IPS-NIHi7 (cell line): ENCODE data around the gene B9D1.

Source experiments
- DNase-seq: peaks from one replicate; pipeline ENCODE4 v3.0.0; 2012; ENCODE audit warnings: mixed read lengths; ENCODE audit errors: extremely low spot score

The B9D1 gene

DNA sequence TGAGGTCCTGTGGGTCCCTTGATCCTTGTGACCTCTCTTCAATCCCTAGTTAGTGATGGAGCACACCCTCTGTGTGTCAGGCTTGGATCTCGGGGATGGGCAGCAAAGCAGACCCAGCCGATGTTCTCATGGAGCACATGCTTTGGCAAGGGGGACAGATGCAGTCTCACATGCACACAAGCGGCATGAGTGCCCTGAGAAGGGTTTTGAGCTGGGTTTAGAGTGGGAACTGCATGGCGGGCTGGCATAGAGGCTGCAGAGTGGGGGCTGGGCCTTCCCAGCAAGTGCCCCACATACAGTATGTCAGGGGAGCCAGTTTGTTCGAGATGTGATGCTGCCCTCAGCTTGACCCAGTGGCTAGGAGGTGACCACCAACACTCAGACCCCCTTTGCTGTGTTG lies 41.6 kb downstream of the B9D1 start:
- DNase-seq, result no peak

DNA sequence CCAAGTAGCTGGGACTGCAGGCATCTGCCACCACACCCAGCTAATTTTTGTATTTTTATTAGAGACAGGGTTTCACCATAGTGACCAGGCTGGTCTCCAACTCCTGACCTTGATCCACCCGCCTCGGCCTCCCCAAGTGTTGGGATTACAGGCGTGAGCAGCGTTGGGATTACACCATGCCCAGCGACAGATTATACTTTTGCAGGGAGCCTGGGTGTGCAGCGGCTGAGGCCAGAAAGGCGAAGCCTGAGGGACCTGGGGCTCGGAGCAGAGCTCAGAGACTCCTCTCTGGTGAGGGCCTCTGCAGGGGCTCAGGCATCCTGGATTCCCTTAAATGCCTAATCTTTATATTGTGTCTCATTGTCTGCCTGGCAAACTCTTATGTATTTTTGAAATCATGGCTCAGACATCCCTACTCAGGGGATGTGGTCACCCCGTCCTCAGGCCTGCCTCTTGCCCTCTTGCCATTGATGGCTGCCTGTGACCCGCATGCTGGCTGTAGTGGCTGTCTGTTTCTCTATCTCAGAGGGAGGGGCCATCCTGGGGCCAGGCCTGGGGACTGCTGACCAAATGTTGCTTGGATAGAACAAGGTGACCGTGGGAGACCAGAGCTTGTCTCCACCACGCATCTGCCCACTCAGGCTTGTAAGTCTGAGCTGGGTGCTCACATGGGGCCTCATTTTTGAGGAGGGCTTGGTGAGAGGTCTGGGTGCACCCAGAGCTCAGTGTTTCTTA lies 42.6 kb downstream of the B9D1 start:
- DNase-seq, result no peak

DNA sequence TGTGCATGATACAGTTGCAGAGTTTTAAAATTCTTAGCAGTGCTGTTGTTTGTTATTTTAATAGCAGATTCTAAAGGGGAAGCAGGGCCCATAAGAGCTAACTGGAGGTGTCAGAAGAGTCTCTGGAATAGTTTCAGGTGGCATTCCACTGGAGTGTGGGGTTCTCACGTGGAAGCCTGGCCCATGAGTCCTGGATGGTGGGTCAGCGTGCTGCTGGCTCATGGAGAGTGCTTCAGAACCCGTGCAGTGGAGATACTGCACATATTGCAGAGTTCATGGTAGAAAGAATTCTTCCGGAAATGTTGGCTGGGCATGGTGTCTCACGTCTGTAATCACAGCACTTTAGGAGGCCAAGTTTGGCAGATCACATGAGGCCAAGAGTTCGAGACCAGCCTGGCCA lies 43.9 kb downstream of the B9D1 start:
- no peak for DNase-seq

DNA sequence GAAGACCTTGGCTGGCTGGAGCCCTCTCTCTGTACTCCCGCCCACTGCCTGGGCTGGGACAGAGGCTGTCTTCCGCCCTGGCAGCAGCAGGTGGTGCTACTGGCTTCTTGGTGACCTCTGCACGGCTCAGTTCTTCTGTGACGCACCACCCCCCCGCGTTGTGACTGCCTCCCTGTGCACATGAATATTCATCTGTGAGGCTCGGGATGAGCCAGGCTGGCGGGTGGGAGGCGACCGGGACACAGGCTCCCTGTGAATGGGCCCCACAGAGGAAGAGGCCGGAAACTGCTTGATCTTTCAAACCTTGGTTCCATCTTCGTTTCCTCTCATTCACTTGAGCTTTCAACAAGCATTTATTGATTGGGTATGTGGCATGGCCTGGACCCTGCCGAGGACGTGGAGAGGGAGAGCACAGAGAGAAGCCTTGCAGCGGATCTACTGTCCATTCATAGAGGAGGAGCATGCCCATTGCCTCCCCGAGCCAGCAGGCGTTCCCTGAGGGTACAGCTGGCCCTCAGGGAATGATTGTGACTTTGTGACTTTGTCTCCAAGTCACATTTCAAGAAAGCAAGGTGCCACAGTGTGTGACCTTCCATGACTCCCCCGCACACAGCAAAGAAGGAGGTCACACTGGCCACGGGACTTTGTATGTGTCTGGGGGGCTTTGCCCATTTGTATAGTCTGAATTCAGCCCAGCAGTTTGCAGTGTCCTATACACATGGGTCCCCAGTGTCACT lies 45.0 kb downstream of the B9D1 start:
- DNase-seq, result peak; percentile 96

DNA sequence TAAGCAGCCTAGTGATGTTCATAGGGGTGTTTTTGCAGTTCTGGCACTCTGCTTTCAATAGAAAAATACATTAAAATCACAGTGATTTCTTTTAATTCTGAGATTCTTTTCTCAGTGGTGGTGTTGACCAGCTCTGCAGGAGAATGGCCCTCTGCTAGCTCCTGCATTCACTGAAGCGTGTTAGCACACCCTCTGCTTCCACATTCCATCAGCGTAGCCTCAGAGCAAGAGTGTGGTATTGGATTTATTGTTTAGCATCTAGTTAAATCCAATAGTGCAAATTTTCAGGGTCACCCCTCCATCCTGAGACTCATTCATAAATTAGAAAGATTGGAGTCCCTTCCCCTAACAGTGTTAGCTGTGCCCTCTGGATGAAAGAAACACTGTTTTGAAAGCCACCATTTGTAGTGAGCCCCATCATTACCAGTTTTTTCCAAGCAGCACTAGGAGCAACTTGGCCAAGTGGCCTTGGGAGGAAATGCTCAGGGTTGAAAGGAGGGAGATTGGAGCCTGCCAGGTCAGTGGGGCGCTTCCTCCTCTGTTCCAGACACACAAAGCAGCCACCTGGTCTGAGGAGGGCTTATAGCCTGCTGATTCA lies 45.7 kb downstream of the B9D1 start:
- no peak for DNase-seq

DNA sequence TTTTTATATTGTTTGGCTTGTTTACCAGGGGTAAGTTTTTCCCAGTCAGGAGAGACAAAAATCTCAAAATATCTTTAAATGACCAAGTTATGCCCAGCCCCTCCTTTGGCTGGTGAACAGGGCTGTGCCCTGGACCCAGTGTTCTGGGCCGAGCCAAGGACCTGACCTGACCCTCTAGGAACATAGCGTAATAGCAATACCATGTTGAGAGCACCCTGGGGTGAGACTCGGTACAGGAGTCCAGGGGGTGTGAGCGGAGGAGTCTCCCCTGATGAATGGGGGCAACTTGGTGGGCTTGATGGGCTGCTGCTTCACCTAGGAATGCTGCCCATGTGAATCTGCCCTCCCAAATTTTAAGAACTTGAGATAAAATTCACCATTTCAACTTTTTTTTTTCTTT lies 47.4 kb downstream of the B9D1 start:
- no peak for DNase-seq

DNA sequence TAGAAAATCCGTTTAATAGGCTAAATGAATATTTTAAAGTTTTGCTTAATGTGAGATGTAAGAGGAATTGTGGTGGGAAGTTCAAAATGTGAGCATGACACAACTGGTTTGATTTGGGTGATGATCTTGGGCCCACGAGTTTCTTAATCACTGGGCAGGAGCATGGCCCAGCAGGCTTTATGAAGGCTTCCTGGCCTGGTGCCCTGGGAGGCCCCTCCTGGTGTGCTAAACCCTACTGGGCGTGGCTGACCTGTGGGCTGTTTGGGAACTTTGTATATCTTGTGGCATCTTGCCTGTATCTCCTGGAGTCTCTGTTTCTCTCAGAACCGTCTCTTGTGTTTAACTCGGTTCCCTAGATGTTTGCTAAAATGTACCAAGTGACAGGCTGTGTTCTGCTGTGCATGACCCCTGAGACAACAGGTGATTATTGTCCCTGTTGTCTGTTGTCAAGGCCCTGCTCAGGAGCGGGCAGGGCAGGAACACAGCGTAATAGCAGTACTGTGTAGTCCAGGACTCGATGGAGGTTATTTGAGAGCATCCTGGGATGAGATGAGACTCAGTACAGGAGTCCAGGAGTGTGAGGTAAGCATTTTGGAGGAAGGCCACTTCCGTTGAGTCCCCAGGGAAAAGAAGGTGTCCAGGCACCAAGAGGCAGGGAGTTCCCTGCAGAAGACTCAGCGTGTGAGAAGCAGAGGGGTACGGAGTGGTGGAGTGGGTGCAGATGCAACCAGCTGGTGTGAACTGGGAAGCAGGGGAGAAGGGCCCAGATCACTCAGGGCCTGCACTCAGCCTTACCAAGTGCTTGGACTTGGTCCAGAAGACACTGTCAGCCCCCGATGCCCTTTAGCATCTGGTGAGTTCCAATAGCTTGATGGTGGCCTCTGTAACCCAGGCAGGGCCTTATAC lies 48.5 kb downstream of the B9D1 start:
- no peak for DNase-seq

DNA sequence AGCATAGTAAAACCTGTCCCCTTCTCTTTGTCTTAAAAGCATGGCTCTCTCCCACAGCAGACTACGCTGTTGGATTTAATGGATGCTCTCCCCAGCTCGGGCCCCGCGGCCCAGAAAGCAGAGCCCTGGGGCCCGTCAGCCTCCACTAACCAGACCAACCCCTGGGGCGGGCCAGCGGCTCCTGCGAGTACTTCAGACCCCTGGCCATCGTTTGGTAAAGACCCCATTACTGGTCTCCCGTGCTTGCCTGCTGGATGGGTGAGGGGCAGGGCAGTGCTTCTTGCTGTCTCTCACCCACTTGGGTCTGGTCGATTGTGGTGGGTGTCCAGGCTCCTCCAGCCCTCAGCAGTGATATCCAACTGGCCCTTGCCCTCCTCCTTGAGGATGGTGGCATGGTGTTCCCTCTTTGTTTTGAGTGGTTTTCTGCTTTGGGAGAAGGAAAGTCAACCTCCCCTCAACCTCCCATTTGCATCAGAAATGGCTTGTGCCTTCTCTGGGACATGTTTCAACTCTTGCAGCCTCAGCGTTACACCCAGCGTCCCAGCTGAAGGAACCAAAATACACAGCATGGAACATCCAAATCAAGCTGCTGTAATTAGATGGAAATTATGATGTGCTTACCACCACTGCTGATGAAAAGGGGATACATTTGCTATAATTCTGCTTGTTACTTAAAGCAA lies 49.3 kb downstream of the B9D1 start:
- no peak for DNase-seq

DNA sequence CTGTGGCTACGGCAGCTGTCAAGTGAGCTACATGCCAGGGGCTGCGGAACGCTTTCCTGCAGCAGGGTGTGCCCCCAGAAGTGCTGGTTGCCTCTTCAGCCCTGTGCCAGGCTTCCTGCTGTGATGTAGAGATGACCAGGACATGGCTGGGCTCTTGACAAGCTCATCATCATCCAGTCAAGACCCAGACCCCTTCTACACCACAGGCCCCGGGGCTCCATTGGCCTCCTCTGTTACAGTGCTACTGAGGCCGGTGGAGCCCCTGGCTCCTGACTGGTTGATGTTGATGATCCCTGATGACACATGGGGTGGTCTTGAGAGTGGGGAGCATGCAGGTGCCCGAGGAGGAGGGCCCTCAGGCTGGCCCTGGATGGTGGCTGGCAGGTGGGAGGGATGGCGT lies 50.1 kb downstream of the B9D1 start:
- DNase-seq, result no peak

DNA sequence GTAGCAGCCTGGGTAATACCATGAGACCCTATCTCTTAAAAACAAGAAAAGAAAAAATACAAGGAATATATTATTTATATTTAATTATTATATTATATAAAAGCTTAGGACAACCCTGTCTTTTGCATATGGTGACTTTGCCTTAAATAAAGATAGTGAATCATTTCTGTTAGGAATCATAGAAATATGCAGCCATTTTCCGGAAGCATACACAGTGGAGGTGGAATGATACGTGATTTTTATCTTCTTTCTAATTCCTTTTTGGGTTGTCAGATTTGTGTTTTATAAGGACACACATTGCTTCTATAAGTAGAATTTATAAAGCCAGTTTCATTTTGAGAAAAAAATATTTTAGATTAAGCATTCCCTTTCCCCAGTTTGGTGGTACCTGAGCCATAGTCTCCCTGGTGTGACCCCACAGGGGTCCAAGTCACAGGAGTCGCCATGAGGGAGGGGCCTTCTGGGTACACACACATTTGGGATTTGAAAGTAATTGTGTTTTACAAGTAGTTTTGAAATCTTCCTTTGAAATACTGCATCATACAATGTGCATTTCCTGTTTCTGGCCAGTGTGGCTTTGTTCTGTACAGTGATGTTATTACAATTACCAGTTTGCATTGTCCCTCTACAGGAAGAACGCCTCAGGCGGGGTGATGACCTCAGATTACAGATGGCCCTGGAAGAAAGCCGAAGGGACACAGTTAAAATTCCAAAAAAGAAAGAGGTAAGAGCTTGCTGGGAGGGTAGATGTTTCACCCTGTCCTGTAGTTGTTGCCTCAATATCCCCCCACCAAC lies 50.9 kb downstream of the B9D1 start:
- no peak for DNase-seq

DNA sequence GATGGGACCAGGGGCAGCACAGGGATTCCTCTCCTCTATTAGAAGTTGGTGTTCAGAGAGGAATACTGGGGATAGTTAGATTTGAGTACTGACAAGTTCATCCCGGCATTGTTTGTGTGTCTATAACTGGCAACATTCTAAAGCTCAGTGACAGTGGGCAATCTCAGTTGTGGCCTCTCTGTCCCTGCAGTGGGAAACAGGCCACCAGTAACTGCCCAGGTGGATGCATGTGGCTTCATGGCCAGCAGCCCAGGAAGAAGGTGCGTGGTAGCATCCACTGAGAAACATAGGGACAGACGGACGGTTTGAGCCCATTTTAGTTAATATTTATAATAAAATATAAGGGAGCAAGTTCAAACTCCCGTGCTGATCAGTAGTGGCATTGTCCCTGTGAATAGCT lies 51.5 kb downstream of the B9D1 start:
- DNase-seq, result no peak

DNA sequence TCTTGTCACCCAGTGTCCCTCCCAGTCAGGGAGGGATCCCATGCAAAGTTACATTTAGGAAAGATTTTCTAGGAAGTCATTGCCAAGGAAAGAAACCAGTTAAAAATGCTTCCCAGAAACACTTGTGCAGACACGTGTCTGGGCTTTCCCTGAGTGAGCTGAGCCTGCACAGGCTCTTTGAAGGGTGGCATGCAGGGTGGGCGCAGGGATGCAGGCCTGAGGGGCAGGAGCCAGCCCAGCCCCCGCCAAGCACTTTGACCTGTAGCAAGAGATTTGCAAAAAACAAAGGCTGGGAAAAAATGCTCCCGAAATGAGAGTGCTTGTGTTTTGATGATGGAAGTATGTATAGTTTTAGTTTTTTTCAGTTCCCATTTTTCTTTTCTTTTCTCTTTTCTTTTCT lies 52.4 kb downstream of the B9D1 start:
- DNase-seq, result no peak

DNA sequence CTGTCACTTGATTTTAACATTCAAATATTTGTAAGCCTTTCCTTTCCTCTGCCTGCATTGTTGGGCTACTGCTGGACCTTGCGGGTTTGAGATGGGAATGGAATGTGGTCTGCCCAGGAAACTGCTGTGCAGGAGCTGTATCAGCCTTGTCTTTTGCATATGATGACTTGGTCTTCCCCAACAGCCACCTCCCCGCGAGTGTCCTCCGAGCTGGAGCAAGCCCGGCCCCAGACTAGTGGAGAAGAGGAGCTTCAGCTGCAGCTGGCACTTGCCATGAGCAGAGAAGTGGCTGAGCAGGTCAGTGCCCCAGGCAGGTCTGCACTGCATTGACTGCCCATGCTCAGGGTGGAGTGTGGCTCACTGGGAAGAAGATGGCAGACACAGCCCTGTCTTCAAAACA lies 52.8 kb downstream of the B9D1 start:
- DNase-seq, result no peak

DNA sequence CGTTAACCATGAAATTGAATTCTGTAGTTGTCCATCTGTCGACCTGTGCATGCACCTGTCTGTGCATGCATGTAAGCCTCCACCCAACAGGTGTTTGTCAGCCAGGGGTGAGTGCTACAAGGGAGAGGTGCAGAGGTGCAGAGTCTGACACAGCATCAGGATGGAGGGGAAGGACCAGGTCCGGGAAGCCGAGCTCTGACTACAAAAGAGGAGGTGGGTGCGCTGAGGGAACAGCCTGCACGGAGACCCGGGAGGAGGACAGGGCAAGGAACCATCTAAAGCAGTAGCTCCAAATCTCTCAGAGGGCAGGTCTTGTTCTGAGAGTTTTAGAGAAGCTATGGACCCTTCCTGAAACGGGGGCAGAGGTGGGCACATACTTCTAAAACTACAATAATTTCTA lies 54.1 kb downstream of the B9D1 start:
- DNase-seq, result no peak

DNA sequence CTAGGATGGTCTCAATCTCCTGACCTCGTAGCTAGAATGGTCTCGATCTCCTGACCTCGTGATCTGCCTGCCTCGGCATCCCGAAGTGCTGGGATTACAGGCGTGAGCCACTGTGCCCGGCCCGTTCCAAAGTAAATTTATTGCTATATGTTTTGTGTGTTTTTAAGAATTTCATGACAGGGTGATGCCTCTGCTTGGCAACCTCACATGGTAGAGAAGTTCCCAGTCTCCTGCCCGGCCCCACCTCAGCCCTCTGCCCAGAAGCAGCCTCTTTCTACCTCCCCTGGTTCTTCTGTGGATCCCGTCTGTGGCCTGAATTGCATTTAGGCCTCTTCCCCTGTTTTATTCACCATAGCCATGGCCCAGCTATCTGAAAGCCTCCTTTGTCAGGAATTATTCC lies 55.0 kb downstream of the B9D1 start:
- no peak for DNase-seq

DNA sequence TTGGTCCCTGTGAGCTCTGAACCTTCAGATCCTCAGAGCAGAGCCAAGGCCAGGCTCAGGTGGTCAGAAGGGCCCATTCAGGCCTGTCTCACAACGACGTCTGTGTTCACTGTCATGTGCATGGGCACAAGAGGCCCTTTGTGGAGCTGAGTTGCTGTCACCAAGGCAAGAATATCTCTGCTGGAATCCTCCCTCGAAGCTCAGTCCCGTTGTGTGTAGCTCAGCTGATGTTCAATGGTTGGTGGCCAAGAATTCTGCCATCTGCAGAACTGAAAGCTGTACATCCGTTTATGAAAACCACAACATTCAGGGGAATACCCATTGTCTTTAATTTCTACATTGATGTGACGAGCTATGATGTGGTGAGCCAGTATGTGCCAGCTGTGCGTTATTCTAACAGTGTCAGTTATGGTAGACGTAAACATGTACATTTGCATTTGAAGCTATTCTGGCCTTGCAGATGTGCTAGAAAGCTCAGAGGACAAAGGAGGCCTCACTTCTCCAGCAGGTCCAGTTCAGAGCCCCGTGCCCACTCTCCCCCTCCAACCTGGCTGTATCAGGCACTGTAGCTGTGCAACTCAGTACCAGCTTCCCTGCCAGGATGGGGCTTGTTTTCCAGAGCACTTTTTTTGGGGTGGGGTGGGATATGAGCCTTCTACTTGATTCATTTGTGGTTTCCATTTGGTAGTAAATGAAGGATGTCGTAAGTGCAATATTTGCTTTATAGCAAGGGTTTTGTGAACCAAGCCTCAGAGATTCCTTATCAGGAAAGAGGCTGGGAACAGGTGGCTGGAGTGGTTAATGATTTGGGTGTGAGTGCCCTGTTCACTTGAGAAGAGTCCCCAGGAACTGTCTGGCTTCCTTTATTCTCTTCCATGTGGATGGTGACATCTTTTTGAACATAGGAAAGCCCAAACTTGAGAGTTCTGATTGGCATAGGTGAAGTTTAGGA lies 56.1 kb downstream of the B9D1 start:
- no peak for DNase-seq

DNA sequence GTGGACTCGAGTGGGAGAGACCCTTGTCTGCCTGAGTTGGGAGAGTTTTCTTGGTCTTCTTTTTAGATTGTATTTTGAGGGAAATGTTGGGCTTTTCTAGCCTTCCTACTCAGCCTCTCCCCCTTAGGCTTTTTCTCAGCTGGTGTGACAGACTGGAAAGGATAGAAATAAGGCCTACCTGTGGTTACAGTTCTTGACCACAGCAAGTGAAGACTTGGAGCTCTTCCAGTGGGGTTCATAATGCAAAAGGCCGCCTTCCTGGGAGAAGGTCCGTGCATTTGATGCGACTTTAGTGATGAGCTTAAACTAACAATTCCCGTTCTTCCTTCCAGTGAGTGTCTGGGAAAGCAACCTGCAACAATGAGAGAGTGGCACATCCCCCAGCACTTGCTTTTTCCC lies 56.8 kb downstream of the B9D1 start:
- no peak for DNase-seq

DNA sequence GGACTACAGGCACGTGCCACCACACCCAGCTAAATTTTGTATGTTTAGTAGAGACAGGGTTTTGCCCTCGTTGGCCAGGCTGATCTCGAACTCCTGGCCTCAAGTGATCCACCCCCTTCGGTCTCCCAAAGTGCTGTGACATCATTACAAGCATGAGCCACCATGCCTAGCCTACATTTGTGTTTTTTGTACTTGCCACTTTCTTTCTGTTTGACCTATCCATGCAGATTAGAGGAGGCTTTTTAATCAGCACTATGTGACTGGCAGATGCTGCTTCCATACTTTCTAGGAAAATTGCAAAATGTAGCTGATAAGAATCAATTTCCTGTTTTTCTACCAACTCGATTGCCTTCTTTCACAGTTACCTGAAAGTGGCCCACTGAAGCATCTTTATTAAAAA lies 57.3 kb downstream of the B9D1 start:
- DNase-seq, result no peak

DNA sequence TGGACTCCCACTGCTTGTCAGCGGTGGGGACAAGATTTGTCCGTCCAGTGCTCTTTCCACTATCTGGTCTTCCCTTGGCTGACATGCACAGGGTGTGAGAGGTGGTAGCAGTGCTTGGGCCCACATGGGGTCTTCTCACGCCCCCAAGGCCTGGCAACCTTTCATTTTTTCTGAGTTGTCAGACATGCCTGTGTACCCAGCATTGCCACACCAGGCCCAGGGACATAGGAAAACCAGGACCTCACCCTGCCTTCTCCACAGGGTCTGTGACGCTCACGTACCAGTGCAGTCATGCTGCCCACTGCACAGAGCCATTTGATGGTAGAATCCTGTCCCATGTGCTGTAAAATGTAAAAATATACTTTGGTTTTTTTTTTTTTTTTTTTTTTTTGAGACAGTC lies 57.8 kb downstream of the B9D1 start:
- no peak for DNase-seq

DNA sequence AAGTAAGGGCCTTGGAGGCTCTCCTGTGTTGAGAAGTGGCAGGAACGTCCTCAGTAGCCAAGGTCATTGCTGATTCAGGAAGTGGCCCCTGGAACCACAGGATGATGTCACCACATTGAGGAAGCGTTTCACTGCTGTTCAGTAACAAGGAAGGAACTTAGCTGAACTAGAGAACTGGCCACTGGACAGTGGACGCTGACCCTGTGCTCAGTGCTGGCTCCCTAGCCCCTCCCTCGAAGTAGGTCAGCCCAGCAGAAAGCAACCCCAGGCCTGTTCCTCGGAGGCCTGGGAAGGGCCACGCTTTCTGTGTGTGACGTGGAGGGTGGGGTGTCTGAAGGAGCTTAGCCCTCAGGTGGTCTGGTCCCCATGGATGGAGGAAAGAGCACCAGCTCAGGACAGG lies 58.3 kb downstream of the B9D1 start:
- no peak for DNase-seq
